HG03520 (cell line): ENCODE measurements around the gene ULBP1.
"Not testable (repeated sequence)": the region's sequence is repeated elsewhere in the genome, so short reads cannot be mapped to it uniquely, and the experiment has no call there.

Experiments used
- ATAC-seq: cut with Tn5 transposase; IDR thresholded peaks from one replicate; pipeline ENCODE4 v1.9.1; 2021; ENCODE audit warnings: mild to moderate bottlenecking, moderate library complexity; ENCODE audit not compliant: unreplicated experiment

ULBP1 gene

DNA sequence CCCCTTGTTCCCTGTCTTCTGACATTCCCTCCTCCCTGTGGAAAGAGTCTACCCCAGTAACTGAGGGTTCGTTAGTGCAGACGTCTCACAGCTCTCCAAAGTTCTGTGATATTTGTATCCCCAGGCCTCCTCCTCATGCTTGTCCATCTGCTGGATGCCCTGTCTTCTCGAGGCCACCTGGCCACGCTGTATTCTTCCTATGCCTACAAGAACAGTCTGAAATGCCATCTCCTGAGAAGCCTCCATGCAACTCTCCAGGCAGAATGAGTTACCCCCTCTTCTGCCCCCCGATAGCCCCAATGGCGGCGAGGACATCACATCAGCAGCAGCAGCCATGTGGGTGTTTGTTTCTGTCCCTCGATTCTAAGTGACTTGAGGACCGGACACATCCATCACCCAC lies 12.6 kb upstream of the ULBP1 start:
- ATAC-seq, result no peak

DNA sequence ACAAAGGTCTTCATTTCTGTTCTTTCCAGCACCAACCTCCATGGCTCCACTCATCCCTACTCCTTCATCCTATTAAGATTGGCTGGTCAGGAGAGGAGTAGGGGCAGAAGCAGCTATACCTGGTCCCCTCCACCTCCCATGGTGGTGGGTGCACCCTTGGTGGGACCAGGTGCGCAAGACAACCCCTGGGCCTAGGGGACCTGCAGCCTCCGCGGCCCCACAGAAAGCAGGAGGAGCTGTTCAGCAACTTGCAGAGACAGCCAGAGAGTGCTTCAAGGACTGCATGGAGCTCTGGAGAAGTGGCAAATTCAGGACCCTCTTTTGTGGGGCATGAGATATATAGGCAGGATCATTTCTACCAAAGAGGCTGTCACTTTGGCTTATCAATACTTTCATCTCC lies 12.1 kb upstream of the ULBP1 start:
- no peak for ATAC-seq

DNA sequence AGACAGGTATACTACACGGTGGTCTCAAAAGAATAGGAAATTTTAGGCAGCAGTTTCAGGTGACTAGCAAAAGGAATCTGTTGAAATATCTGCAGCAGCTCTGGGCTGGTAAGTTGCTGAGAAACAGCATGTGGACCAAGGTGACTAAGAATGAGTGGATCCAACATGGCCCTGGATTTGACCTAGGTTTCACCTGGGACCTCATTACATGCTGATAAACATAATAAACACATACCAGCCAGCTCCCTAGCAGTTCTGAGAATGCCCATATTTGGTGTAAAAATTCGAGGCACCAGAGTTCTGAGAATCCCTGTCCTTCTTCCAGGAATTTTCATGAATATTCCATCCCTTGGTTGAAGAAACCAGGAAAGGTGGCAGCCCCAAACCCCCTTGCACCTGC lies 10.4 kb upstream of the ULBP1 start:
- not testable (repeated sequence) for ATAC-seq

DNA sequence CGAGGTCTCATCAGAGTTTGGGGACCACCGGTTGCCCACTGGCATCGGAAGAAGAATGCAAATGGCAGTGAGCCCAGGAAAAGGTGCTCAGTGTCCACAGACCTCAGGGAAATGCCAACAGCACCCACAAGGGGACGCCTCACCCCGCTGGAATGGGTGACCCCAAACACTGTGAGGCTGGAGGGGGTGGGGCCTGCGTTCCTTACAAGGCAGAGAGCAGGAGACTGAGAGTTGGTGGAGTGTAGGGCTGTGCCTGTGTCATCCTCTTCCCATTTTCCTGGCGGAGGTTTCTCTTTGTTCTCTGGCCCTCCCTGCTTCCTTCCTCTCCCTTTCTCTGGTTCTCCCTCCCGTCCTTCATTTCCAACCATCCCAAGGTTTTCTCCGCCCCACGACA lies 9.8 kb upstream of the ULBP1 start:
- not testable (repeated sequence) for ATAC-seq

DNA sequence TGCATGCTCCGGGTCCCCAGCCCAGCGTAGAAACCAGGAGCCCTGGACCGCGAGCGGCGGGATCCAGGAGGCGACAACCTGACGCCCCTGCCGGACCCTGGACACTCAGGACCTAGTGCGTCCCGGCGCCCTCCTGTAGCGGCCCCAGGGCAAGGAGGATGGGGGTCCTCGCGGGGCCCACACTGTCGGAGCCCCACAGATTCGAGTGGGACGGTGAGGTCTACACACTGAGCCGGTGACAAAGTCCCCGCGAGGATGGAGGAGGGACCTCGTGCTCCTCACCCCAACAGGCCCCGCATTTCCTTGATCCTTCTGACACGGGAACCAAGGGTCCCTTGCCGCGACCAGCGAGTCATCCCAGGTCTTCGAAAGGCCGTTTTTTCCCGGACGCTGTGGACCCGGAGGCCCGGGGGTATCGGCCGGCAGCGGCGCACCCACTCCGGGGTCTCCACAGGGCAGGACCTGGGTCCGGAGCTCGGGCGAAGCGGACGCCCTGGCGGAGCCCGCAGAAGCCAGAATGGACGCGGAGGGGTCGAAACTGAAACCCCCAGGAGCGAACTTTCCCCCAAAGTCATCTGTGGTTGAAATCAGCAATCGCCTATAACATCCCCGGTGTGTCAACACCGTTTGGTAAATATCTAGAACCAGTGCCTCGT lies 9.3 kb upstream of the ULBP1 start:
- ATAC-seq, result not testable (repeated sequence)

DNA sequence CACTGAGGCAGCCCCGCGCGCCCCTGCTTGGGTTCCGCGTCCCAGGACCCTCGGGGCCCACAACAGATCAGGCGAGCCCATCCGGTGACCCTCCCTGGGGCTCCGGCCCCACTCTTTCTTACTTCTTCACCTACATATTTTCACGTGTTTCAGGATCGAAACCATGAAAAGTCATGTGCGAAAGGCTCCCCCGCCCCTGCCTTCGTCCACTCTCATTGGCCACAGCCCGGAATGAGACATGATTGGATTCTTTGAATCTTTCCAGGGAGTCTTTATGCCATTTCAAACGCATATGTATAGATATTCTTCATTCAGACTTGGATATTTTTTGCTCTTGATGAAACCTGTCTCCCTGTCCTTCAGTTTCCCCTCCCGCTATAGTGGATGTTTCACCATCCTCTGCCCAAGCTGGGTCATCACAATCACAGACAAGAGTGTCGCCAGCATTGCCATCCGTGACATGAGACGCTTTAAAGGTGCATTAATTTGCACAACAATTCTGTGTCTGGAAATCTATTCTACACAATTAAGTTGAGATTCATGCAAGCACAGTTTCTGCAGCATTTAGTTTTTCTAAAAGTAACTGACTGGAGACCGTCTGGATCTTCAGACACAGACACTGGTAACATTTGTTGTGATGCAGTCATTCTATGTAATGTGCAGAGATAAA lies 8.6 kb upstream of the ULBP1 start:
- not testable (repeated sequence) for ATAC-seq

DNA sequence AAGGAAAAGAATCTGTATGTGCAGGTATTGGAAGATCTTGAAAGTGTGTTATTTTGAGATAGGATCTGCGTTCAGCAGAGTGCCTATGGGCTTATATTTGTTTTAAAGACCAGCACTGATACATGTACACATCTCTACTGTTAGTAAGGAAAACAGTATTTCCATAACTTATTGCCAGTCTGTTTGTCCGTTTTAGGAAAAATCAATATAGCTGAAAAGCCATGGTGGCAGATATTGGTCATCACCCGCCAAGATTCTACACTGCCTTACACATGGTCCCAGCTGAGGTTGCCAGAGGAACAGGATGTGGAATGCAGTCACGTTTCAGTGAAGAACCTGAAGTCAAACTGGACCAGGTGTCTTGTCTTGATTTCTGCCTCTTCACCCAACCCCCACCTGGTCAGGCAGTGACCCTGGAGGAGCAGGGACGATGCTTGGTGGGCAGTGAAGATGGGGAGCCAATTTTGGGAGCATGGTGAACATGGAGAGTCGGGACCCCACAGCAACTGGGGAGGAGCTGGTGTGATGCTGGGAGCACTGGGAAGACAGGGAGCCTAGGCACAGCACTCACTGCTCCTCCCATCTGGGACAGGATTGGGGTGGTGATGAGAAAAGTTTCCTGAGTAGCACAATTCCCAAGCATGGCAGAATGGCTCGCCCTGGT lies 8.0 kb upstream of the ULBP1 start:
- ATAC-seq, result not testable (repeated sequence)

DNA sequence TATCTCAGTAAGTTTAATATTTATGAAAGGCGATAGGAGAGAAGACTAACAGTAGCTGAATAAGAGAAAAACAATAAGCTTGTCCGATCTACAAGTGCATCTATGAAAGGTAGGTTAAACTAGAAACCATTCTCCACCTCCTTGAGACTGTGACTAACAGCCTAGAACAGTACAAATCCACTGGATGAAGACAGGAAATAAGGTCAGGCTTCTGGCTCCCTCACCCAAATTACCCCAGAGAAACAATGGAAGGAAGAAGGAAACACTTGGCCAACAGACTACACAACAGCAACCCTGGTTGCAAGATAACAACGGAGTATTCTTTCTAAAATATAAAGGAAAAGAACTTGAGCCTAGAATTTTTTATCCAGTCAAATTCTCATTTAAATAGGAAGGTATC lies 5.6 kb upstream of the ULBP1 start:
- not testable (repeated sequence) for ATAC-seq

DNA sequence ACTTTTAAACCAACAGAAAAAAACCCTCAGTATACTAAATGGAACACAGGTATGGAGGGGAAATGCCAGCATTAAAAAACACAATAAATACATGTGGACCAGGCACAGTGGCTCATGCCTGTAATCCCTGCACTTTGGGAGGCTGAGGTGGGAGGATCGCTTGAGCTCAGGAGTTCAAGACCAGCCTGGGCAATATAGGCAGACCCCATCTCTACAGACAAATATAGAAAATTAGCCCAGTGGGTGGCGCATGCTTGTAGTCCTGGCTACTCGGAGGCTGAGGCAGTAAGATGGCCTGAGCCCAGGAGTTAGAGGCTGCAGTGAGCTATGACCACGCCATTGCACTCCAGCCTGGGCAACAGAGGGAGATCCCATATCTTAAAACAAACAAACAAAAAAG lies 3.9 kb upstream of the ULBP1 start:
- ATAC-seq, result not testable (repeated sequence)

DNA sequence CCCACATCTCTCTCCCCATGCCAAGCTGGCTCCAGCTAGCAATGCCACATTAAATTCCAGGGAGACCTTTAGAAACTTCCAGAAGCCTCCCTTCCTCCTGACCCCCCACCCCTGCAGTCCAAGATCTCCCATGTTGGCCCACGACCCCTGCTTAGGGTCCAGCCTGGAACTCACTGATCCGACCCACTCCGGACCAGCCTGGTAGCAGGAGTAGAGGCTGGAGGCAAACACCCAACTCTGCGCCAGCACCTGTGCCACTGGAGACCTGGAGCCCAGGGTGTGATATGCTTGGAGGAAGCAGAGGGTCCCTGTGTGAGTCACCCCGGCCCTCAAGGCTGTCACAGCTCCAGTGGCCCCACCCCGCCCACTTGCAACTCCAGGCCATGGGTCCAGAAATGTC lies 3.3 kb upstream of the ULBP1 start:
- ATAC-seq, result no peak

DNA sequence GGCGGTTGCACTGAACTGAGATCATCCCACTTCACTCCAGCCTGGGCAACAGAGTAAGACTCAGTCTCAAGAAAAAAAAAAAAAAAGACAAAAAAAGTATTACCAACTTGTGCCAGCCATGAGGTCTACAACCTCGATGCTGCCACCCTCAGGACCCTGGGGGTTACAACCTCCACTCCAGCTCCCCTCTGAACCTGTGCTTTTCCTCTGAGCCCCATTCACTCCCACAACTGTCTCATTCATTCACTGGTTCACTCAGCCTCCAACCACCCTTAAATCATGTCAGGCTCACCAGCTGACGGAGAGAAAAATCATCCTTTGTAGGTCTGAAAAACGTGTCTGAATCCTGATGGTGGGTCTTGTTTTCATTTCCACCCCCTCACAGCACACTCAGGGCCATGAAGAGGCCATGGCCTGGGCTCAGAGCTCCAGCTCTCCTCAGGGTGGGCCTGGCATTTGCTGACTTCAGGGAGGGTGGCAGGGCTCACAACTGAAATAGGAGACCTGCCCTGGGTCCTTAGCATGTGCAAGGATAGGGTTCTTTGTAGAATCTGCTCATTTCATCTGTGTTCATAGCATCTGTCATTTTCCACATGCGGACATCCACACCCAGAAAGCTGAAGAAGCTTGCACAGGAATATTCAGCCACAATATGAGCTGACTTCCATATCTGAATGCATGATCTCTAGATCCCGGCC lies 1.9 kb upstream of the ULBP1 start:
- no peak for ATAC-seq

DNA sequence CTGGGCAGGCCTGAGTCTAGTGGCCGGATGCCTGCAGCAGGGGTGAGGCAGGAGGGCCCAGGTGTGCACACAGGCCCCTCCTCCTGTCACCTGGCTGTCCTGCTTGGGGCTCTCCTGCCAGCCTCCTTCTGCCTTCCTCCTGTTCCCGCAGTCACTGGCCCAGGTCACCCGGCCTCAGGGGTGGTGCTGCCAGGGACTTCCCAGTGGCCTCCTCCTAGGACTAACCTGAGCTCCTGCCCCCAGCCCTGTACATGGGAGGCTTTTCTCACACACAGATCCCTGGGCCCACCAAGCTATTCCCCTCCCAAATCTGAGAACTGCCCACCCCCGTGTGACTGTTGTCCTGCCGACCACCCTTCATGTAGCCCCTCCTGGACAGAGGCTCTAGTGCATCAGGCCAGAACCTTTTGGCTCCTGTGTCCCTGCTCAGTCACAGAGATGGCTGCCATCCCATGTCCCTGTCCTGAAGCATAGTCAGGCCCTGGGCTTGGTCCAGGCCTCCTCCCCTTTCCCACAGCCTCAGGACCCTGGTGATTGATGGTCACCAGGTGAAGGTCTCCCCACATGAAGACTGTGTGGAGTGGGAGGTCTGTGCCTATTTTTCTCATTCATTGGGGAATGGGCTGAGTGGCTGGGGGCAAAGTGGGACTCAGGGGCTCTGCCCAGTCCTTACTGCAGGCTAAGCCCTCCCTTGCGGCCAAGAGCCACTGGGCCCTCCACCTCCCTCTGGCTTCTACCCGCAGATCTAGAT lies 1.1 kb upstream of the ULBP1 start:
- no peak for ATAC-seq

DNA sequence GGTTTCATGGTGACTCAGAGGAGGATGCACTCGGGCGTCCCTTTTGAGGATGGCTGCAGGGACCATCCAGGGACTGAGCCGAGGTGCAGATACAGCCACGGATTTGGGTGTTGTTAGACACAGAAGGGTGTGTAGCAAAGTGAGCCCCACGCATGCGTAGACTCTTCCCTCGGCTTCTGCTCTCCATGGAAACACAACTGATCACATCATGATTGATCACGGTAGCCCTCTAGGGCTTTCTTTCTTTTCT lies 606 bp upstream of the ULBP1 start:
- ATAC-seq, result peak; percentile 36

DNA sequence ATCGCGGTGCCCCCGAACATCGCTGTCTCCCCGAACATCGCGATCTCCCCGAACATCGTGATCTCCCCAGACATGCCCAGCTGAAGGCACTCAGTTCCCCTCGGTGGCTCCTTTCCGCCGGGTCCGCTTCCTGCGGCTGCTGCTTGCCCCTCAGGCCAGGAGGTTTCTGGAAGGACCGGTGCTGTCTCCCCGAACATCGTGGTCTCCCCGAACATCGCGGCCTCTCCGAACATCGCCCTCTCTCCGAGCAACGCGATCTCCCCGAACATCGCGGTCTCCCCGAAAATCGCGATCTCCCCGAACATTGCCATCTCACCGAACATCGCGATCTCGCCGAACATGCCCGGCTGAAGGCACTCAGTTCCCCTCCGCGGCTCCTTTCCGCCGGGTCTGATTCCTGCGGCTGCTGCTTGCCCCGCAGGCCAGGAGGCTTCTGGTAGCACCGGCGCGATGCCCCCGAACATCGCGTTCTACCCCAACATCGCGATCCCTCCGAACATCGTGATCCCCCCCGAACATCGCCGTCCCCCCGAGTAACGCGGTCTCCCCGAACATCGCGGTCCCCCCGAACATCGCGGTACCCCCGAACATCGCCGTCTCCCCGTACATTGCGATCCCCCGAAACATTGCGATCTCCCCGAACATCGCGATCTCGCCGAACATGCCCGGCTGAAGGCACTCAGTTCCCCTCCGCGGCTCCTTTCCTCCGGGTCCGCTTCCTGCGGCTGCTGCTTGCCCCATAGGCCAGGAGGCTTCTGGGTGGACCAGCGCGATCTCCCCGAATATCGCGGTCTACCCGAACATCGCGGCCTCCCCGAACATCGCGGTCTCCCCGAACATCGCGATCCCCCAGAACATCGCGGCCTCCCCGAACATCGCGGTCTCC lies 808 bp downstream of the ULBP1 start:
- ATAC-seq, result no peak

DNA sequence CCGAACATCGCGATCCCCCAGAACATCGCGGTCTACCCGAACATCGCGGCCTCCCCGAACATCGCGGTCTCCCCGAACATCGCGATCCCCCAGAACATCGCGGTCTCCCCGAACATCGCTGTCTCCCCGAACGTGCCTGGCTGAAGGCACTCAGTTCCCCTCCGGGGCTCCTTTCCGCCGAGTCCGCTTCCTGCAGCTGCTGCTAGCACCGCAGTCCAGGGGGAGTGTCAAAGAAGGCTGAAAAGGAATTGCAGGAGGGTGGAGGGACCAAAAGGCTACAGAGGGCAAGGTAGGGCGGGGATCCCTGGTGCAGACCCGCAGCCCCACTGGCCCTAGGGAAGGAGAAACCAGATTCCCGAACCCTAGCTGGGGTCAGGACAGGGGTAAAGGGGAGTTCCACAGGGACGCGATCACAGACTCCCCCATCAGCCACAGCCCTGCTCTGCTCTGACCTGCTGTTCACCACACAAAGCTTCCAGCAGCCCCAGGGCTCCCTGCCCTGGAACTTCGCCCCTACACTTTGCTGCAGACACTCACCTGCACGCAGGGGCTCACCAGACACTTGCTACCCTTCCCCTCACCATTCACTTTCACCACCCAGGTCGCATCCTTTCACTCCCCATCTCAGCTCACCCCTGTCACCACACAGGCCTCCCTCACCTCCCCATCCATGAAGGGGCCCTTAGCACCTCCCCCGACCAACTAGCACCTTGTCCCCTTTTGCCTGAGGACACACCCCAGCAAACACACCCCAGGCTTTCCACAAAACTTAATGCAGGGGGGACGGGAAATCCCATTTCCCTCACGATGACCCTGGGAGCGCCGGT lies 1.7 kb downstream of the ULBP1 start:
- ATAC-seq, result no peak

DNA sequence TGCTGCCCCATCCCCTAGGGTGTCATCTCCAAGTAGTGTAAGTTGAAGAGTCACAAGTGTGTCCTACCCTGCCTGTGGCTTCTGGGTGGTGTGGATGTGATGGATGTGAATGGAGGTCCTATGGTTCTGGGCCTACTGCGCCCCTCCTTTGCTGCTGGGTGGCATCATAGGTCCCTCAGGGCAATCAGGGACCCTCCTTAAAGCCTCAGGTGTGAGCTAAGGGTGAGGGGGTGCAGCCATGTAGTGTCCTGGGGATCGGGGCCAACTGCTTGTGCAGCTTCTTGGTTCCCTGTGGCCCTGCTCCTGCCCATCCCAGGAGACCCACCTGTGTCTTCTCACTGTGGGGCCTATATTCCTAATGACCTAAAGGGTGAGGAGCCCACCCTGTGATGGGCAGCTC lies 2.6 kb downstream of the ULBP1 start:
- ATAC-seq, result not testable (repeated sequence)

DNA sequence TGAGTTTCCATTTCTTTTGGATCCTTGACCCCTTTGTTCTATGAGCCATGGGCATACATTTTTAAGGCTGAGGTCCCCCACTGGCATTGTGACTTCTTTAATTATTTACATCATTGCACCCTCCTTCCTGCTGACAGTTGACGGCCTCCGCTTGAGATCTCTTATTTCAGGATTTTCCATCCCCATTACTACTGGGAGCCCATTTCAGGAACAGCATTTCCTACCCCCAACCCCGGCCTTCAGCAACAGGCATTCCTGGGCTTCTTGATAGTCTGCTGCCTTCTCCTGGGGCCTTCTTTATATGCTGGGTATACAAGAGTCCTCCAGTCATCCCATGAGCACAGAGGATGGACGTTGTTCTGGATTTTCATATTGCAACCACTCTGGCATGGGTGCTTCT lies 3.8 kb downstream of the ULBP1 start:
- no peak for ATAC-seq

DNA sequence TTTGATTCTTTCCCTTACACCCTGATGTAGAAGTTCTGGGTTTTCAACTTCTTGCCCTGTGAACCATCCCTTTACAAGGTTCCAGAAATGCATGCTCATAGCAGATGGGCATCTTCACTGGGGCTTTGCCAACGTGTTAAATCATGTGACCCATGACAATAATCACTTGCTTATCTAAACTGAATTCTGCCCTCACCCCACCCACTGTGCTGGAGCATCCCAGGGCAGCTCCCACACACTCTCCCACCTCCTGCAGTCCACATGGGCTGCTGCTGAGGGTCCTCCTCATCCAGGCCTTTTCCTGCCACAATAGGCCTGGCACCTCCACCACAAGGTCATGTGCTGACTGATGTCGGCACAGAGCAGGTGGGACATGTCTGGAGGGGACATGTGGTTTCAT lies 4.3 kb downstream of the ULBP1 start:
- not testable (repeated sequence) for ATAC-seq

DNA sequence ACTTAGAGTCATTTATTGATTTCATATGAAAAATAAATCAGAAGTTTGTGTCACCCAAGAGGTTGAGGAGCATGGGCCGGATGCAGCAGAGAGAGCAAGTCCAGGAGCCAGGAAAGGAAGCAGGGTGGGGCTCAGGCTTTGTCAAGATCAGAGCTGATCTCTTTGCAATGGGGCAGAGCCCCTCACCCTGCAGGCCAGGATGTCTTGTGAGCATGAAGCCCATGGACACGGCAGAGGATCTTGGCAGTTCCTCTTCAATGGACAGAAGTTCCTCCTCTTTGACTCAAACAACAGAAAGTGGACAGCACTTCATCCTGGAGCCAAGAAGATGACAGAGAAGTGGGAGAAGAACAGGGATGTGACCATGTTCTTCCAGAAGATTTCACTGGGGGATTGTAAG lies 5.2 kb downstream of the ULBP1 start:
- not testable (repeated sequence) for ATAC-seq
